Colonic mucosa (tissue), 4 donors: ENCODE data around the gene EMX2. TPM values are rescaled to one million over a fixed set of nuclear protein-coding genes. Genes with fewer than 3 reads are reported as not detected.
"Not testable (repeated sequence)": the region's sequence is repeated elsewhere in the genome, so short reads cannot be mapped to it uniquely, and the experiment has no call there.

Experiments
- DNase-seq: peaks from one replicate; pipeline ENCODE4 v3.0.0-alpha.2; 2020
- H3K27ac ChIP-seq: fragments of 200-600 bp; one replicate; pipeline ENCODE4 v1.8.0; 2021
- H3K27me3 ChIP-seq: fragments of 200-600 bp; one replicate; pipeline ENCODE4 v1.8.0; 2021
- H3K36me3 ChIP-seq: fragments of 200-600 bp; one replicate; pipeline ENCODE4 v1.8.0; 2021
- H3K4me1 ChIP-seq: fragments of 200-600 bp; one replicate; pipeline ENCODE4 v1.8.0; 2021; ENCODE audit warnings: mild to moderate bottlenecking
- H3K4me3 ChIP-seq: fragments of 200-600 bp; one replicate; pipeline ENCODE4 v1.8.0; 2021
- H3K9ac ChIP-seq, 2 donors: one replicate each; pipeline ENCODE4 v1.7.0; 2013; ENCODE audit warnings: control low read depth in 2 of 2, low read depth in 2 of 2, low read length in 2 of 2
- H3K9me3 ChIP-seq: fragments of 200-600 bp; one replicate; pipeline ENCODE4 v1.8.0; 2021
- intact Hi-C: fragments of 100-400 bp; cut with DNase I; formaldehyde crosslinking; loops from one replicate; pipeline ENCODE4 v1.14.1; 2022
- total RNA-seq, 2 donors: library from RNA; stranded (reverse); fragmentation: NEBNext Ultra II Directional in 1 of 2; extraction: Animal tissue kit (Norgen Biotek cat#: 25700) in 1 of 2; gene quantifications; one replicate each; pipeline ENCODE4 v1.2.1, GENCODE V29; 2021
- TF ChIP-seq, protein P1 (sequence below): fragments of 200-600 bp; IDR thresholded peaks from one replicate; pipeline ENCODE4 v1.8.0; 2022; ENCODE audit warnings: antibody characterized with exemption, mild to moderate bottlenecking
- donor health status: healthy.
- donor health status: DM: no; HTN: no; CAD: no.
- donor health status: DM: no; HTN: no; CAD: no.

Gene EMX2
- total RNA-seq, 2 donors from 2014 or later: not detected

DNA sequence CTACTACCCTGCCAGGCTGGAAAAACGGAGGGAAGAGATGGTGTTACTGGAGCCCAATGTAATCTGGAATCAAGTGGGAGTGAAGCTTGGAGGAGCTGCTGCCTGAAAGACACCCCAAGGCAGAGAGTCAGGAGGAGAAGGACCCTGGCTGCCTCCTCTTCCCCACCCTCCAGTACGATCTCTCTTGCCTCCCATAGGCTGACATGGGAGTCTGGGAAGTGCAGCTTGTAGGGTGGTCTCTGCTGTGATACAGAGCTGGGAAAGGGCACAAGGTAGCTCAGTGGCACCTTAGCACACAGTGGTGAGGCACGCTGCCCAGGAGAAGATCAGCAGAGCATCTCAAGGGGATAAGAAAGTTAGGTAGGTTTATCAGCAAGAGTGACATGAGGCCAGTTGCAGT, 35.9 kb downstream of the EMX2 start:
- no peaks in the 10 kb centered on the region for H3K36me3 ChIP-seq
- TF ChIP-seq, protein P1, sequence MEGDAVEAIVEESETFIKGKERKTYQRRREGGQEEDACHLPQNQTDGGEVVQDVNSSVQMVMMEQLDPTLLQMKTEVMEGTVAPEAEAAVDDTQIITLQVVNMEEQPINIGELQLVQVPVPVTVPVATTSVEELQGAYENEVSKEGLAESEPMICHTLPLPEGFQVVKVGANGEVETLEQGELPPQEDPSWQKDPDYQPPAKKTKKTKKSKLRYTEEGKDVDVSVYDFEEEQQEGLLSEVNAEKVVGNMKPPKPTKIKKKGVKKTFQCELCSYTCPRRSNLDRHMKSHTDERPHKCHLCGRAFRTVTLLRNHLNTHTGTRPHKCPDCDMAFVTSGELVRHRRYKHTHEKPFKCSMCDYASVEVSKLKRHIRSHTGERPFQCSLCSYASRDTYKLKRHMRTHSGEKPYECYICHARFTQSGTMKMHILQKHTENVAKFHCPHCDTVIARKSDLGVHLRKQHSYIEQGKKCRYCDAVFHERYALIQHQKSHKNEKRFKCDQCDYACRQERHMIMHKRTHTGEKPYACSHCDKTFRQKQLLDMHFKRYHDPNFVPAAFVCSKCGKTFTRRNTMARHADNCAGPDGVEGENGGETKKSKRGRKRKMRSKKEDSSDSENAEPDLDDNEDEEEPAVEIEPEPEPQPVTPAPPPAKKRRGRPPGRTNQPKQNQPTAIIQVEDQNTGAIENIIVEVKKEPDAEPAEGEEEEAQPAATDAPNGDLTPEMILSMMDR: no peak
- intact Hi-C loops: no loop called here

DNA sequence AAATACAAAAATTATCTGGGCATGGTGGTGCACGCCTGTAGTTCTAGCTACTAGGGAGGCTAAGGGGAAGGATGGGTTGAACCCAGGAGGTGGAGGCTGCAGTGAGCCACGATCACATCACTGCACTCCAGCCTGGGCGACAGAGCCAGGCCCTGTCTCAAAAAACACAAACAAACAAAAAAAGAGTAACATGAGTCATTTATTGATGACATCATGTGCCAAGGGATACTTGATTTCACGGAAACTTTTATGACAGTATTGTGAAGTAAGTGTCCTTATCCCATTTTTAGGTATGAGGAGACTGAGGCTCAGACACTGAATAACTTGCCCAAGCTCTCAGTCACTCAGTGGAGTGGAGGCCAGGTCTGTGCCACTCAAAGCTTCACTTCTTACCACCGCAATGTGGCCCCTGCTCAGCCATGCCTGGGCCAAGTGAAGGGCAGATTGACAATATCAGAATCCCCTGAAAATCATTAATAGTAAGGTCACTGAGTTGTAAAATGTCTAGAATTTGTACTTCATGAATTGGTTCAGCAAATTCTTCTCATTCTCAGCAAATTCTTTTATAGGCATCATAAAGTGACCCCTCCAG, 36.5 kb downstream of the EMX2 start:
- Histone ChIP-seq H3K4me3 (no peak overlapping the region), H3K9ac (no peak overlapping the region), H3K4me1 (no peaks in the 10 kb centered on the region), H3K27ac (no peak overlapping the region), H3K36me3 (no peaks in the 10 kb centered on the region), H3K27me3 (peaks cover under 1% of the 10 kb centered on the region), H3K9me3 (no peaks in the 10 kb centered on the region)
- TF ChIP-seq, protein P1: no peak
- no peak for DNase-seq
- intact Hi-C loops: no loop called here

More for the DNA sequence above, 35.9 kb downstream of the EMX2 start:
- H3K9me3 ChIP-seq: no peaks in the 10 kb centered on the region
- H3K4me1 ChIP-seq: no peaks in the 10 kb centered on the region
- peaks cover 5% of the 10 kb centered on the region for H3K27me3 ChIP-seq
- no peak overlapping the region for H3K4me3 ChIP-seq
- H3K9ac ChIP-seq: no peak overlapping the region
- no peak overlapping the region for H3K27ac ChIP-seq
- no peak for DNase-seq

DNA sequence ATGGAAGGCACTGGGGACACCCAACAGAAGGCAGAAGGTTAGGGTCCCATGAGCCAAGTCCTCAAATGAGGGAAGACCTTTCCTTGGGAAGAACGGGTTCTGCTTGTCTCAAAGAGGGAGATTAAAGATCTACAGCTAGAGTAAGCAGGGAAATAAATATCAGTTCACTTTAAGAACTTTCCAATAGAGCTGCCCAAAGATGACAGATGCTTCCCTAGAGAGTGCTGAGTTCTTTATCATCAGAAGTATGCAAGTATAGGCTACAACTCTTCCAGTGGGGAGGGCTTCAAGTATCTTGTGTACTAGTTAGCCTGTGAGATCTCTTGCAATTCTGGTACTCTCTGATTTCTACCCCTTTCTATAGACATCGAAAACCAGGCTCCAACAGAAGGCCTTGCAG, 39.4 kb downstream of the EMX2 start:
- no peak for DNase-seq
- intact Hi-C loops: no loop called here
- Histone ChIP-seq H3K27me3 (no peaks in the 10 kb centered on the region), H3K9ac (no peak overlapping the region), H3K36me3 (no peaks in the 10 kb centered on the region), H3K27ac (no peak overlapping the region), H3K4me3 (no peak overlapping the region), H3K9me3 (no peaks in the 10 kb centered on the region), H3K4me1 (no peaks in the 10 kb centered on the region)
- TF ChIP-seq, protein P1: no peak

DNA sequence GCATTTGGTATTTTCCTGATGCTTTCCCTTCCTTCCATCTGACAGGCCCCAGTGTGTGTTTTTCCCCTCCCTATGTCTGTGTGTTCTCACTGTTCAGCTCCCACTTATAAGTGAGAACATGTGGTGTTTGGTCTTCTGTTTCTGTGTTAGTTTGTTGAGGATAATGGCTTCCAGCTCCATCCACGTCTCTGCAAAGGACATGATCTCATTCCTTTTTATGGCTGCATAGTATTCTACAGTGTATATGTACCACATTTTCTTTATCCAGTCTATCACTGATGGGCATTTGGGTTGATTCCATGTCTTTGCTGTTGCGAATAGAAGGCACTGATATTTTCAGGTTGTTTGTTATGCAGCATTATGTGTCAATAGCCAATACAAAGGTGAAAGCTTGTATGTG, 42.3 kb downstream of the EMX2 start:
- not testable (repeated sequence) for H3K27me3 ChIP-seq, H3K36me3 ChIP-seq

DNA sequence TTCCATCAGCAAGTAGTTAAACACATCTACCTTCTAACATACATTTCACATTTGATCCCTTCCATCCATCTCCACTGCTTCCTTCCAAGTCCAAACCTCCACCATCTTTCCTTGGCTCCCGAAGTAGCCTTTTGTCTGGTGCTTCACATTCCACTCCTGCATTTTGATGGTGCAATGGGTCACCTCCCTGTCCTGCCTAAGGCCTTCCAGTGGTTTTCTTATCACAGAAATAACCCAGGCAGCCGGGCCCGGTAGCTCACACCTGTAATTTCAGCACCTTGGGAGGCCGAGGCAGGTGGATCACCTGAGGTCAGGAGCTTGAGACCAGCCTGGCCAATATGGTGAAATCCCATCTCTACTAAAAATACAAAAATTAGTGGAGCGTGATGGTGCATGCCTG, 44.5 kb downstream of the EMX2 start:
- no peaks in the 10 kb centered on the region for H3K9me3 ChIP-seq
- intact Hi-C loops: no loop called here
- no peaks in the 10 kb centered on the region for H3K4me1 ChIP-seq
- no peak overlapping the region for H3K27ac ChIP-seq
- no peaks in the 10 kb centered on the region for H3K36me3 ChIP-seq
- no peak overlapping the region for H3K4me3 ChIP-seq
- no peaks in the 10 kb centered on the region for H3K27me3 ChIP-seq
- DNase-seq: no peak
- TF ChIP-seq, protein P1: no peak
- H3K9ac ChIP-seq: no peak overlapping the region

More for the DNA sequence above, 42.3 kb downstream of the EMX2 start:
- intact Hi-C loops, H3K9me3 ChIP-seq, H3K4me3 ChIP-seq, DNase-seq, H3K4me1 ChIP-seq, H3K27ac ChIP-seq, H3K9ac ChIP-seq: not testable (repeated sequence)

DNA sequence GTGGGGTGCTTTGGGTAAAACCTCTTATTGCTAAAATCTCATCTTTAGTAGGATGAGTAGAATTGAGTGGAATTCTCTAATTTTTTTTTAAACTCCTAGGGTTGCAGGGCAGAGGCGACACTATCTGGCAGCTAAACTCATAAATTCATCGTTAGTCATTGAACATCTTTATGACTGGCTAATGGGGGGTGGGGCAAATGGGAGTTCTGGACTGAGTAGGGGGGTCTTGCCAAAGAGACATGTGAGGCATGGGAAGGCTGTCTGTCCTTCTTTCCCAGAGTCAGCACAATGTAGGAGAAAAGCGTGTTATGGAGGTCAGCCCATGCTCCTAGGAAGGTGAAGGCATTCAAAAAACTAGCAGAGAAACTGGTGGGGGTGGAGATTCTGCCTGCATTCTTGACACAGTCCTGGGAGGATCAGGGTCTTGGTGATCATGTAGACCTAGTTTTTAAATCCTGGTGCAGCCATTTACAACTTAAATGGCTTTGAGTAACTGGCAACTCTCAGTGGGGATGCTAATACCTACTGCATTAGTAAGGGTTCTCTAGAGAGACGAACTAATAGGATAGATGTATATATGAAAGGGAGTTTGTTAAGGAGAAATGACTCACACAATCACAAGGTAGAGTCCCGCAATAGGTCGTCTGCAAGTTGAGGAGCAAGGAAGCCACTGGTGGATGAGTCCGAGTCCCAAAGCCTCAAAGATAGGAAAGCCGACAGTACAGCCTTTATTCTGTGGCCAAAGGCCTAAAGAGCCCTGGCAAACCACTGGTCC, 47.7 kb downstream of the EMX2 start:
- H3K4me3 ChIP-seq: no peak overlapping the region
- H3K27me3 ChIP-seq: no peaks in the 10 kb centered on the region
- TF ChIP-seq, protein P1: no peak
- no peaks in the 10 kb centered on the region for H3K36me3 ChIP-seq
- H3K4me1 ChIP-seq: no peaks in the 10 kb centered on the region
- DNase-seq: no peak
- H3K9ac ChIP-seq: no peak overlapping the region
- H3K27ac ChIP-seq: no peak overlapping the region
- no peaks in the 10 kb centered on the region for H3K9me3 ChIP-seq
- intact Hi-C loops: no loop called here
